Measurements from ENCODE around the gene ATXN1.
"Not testable (repeated sequence)": the region's sequence is repeated elsewhere in the genome, so short reads cannot be mapped to it uniquely, and the experiment has no call there.

ATXN1 gene

GRCh38 chr6:16614143-16614542, 147.1 kb downstream of the ATXN1 start:
- not testable (repeated sequence) for DNase-seq (ENCODE audit: low spot score)

DNA sequence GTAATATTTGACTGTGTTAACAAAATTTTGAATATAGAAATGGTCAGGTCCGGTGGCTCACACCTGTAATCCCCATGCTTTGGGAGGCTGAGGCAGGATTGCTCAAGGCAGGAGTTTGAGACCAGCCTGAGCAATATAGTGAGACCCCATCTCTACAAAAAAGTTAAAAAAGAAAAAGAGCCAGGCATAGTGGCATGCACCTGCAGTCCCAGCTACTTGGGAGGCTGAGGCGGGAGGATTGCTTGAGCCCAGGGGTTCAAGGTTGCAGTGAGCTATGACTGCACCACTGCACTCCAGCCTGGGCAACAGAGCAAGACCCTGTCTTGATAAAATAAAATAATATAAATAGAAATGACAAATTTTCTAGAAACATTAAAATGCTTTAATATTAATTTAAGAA, 147.8 kb downstream of the ATXN1 start:
- not testable (repeated sequence) for DNase-seq (ENCODE audit: low spot score)

- no peak for DNase-seq (ENCODE audit: low spot score)
Observed at GRCh38 chr6:16608444-16608843, 152.8 kb downstream of the ATXN1 start.

DNA sequence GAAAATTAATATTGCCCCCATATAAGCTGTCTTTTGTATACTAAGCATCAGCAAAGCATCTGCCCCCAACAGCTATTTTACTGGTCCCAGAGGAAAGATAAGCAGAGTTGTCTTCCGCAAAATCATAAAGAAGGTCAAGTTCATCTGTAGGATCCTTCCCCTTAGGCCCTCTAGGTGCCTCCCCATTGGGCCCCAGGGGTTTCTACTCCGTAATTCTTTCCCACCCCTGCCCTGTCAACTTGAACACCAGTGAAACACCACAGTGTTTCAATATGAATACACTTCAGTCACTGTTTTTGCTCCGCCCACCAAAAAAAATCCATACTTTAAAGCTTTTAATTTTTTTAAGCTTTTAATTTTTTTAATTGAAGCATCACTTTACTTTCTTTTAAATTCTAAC, 159.2 kb downstream of the ATXN1 start:
- no peak for DNase-seq (ENCODE audit: low spot score)

GRCh38 chr6:16600701-16601100, 160.6 kb downstream of the ATXN1 start:
- no peak for DNase-seq (ENCODE audit: low spot score)

GRCh38 chr6:16600026-16600425, 161.2 kb downstream of the ATXN1 start:
- no peak for DNase-seq (ENCODE audit: low spot score)

GRCh38 chr6:16596616-16597331, 164.5 kb downstream of the ATXN1 start:
- no peak for DNase-seq (ENCODE audit: low spot score)

- DNase-seq (ENCODE audit: low spot score) = no peak
Observed at GRCh38 chr6:16595514-16596120, 165.6 kb downstream of the ATXN1 start.

DNA sequence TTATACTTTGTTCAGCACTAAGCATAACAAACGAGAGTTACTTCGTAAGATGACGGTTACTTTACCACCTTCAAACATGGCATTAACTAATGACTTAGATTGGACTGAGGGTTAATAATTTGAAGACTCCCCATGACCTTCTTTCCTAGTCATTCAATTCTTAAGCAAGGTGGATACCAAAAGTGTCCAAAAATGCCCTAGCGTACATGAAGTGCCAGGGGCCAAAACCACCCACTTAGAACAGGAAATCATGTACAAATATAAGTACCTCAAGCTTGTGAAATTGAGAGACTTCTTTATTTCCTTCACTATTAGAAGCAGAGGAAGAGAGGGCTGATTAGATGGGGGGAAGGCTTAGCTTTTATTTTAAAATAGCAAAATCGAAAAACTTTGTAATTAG, 166.4 kb downstream of the ATXN1 start:
- no peak for DNase-seq (ENCODE audit: low spot score)

GRCh38 chr6:16592223-16592911, 168.9 kb downstream of the ATXN1 start:
- no peak for DNase-seq (ENCODE audit: low spot score)

- no peak for DNase-seq (ENCODE audit: low spot score)
Observed at GRCh38 chr6:16591396-16592222, 169.7 kb downstream of the ATXN1 start.

GRCh38 chr6:16585805-16586204, 175.5 kb downstream of the ATXN1 start:
- DNase-seq (ENCODE audit: low spot score) = no peak

DNA sequence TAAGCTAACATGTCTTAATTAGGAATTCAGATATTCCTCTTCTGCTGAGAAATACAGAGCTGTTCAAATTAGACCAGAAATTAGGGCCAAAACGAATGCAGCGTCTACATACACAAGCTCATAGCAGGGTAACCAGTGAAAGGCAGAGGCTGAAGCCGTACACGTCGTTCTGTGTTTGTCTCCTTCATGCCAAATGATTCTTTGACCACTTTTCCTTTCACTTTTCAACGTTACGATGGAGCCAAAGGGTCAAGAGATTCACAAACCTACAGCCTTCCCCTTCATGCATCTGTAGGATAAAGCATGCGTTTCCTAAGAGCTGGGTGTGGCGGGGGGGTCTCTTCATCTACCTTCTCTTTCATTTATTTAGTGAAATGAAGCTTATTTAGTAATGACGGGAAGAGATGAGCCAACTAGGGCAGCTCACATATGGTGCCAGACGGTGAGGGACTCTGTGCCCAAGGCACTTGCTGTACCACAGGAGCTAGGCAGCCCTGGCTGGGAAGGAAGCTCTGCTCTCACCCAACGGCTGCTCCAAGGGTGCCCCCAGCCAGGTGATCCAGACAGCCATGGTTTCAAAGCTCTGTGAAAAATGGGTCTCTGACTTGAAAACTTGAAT, 178.0 kb downstream of the ATXN1 start:
- DNase-seq (ENCODE audit: low spot score) = no peak

GRCh38 chr6:16582446-16583143, 178.7 kb downstream of the ATXN1 start:
- no peak for DNase-seq (ENCODE audit: low spot score)

- DNase-seq (ENCODE audit: low spot score) = no peak
Observed at GRCh38 chr6:16578695-16579285, 182.5 kb downstream of the ATXN1 start.

DNA sequence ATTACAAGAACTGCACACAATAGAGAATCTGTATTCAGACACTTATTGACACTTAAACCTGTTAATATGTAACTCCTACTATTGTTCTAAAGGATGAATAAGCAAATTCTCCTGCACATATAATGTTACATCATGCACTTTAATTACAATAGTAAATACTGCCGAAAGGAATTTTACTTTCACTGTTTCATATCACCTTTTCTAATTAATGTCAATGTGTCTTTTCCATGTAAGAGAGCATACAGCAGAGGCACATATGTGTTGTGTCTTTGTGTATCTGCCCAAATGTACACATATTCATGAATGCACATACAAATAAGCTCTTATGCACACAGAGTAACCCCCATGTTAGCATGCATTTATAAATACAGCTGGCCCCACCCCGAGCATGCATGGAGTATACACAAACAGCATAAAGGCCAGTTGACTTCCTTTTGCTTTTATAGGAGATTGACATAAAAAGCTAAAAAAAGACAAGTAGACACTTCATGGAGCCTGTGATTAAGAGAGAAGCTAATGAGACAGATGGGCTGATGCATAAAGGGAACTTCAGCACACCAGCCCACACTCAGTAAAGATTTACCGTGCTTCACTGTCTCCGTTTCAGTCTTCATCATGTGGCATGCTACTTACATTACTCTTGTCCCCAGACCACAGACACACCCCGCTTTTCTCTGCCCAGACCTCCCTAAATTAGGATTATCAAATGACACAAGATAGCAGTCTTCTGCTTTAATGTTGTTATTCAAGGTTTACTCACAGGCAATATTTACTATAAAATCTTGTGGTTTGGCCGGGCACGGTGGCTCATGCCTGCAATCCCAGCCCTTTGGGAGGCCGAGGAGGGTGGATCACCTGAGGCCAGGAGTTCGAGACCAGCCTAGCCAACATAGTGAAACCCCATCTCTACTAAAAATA, 184.6 kb downstream of the ATXN1 start:
- DNase-seq (ENCODE audit: low spot score) = no peak

- no peak for DNase-seq (ENCODE audit: low spot score)
Observed at GRCh38 chr6:16575655-16576054, 185.6 kb downstream of the ATXN1 start.

DNA sequence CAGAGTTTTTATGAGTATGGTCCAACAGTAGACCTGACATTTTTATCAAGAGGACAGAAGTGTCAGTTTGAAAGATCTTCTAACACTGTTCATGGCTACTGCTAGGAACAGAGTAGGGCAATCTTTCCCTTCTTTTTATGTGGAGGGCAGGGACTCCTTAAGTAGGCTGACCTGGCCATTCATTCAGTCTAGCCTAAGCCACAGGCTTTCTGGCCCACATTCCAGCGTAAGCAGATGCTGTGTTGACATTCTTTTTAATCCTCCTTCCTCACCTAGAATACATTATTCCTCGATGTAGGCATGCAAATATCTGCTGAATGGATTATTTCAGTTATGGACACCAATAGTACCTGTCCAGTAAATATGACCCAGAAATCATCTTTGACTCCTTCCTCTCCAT, 188.3 kb downstream of the ATXN1 start:
- no peak for DNase-seq (ENCODE audit: low spot score)

GRCh38 chr6:16572317-16572716, 188.9 kb downstream of the ATXN1 start:
- DNase-seq (ENCODE audit: low spot score) = no peak

DNA sequence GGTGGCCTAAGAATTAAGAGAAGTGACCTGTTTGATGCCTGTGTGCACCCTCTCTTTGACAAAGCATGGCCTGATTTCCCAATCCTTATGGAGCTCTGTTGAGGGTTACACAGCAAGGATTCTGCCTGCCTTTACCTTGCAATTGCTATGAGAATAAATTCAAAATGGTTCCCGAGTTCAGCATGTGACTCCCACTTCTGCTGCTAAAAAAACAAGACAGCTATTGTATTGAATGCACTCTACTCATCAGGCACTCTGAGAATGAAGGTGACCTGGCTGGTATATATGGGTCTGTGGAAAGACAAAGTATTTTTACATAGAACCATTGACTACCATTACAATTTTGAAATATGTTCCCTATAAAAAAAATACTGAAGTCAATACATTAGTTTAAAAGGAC, 190.3 kb downstream of the ATXN1 start:
- DNase-seq (ENCODE audit: low spot score) = no peak

Measured in ecto neural progenitor cell (in vitro differentiated cells).